Measurements from ENCODE around the gene CTNNBIP1. TPM values are rescaled to one million over a fixed set of nuclear protein-coding genes. Genes with fewer than 3 reads are reported as not detected.

Gene CTNNBIP1
- total and polyA plus RNA-seq, 2 of the 8 experiments (the other 6 are each of a cell fraction or from before 2014, with no cell fraction given) = 40.9 to 46.6 TPM

DNA sequence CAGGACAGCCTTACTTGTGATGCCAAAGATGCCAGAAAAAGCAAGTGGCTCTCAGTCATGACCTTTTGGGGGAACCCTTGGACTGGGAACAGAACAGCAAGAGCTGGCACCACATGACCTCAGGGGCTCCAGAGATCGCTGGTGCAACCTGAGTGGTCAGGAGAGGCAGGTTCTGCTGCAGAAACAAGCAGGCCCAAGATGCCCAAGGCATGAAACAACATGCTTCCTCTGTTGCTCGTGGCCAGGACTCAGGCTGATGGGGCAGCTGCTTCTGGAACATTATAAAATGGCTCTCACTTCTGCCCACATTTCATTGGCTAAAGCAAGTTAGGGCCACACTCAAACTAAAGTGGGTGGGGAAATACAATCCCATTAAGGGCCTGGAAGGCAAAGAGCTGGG is 68.6 kb downstream of the CTNNBIP1 start:
- Histone ChIP-seq H3K27ac (ENCODE audit: low read depth, low read length) (no peak overlapping the region), H3K79me2 (ENCODE audit: control insufficient read depth in 1 of 2, insufficient read depth in 2 of 2, low read length in 2 of 2) (no peaks in the 10 kb centered on the region), H3K23me2 (ENCODE audit: low read depth, low read length) (no peaks in the 10 kb centered on the region), H2AFZ (ENCODE audit: low read length) (no peak overlapping the region), H4K5ac (ENCODE audit: insufficient read length, low read depth, low read length) (no peak overlapping the region), H3K23ac (ENCODE audit: insufficient read length) (no peak overlapping the region), H3K27me3 (replicated peaks in 1 of 4; ENCODE audit: control insufficient read depth in 3 of 4, extremely low read depth in 1 of 4, insufficient read depth in 3 of 4, low read length in 3 of 4) (no peaks in the 10 kb centered on the region; a peak in 2 of 7 replicates), H2BK12ac (ENCODE audit: low read depth, low read length) (no peak overlapping the region), H3K18ac (ENCODE audit: extremely low read depth, low read length) (no peak overlapping the region), H3K79me1 (ENCODE audit: low read depth, low read length) (no peaks in the 10 kb centered on the region), H4K91ac (replicated peaks; ENCODE audit: insufficient read length, low read length) (no peak overlapping the region), H3K4ac (replicated peaks; ENCODE audit: insufficient read length, low read depth, low read length) (no peak overlapping the region), H2BK20ac (ENCODE audit: low read length) (no peak overlapping the region), H2AK5ac (ENCODE audit: low read depth, low read length) (no peak overlapping the region), H4K20me1 (replicated peaks in 1 of 2; ENCODE audit: control insufficient read depth in 1 of 2, insufficient read depth in 2 of 2, low read length in 2 of 2) (no peaks in the 10 kb centered on the region), H3K14ac (ENCODE audit: insufficient read length) (no peak overlapping the region), H3K9me3 (ENCODE audit: insufficient read depth in 2 of 2, low read depth in 1 of 2, low read length in 1 of 2) (no peaks in the 10 kb centered on the region), H3K56ac (replicated peaks; ENCODE audit: insufficient read length, low read depth, low read length) (no peak overlapping the region), H2BK120ac (replicated peaks; ENCODE audit: low read depth, low read length) (no peak overlapping the region), H3K4me1 (replicated peaks in 1 of 4; ENCODE audit: control insufficient read depth in 3 of 4, insufficient read depth in 4 of 4, low read length in 3 of 4) (peaks cover 0 to 17% (median 10%) of the 10 kb centered on the region in 4 experiments; a peak in 6 of 7 replicates), H2BK5ac (ENCODE audit: low read depth, low read length) (no peak overlapping the region), H4K8ac (ENCODE audit: extremely low read depth, insufficient read depth, low read length) (no peak overlapping the region), H3K4me3 (ENCODE audit: extremely low read depth in 1 of 4, insufficient read depth in 2 of 4, low read depth in 3 of 4, low read length in 4 of 4) (no peak overlapping the region), H3K36me3 (ENCODE audit: control insufficient read depth in 2 of 4, insufficient read depth in 4 of 4, low read length in 3 of 4) (no peaks in the 10 kb centered on the region), H3K9ac (replicated peaks in 1 of 4; ENCODE audit: extremely low read depth in 1 of 4, low read depth in 3 of 4, low read length in 3 of 4) (no peak overlapping the region), H3K4me2 (ENCODE audit: insufficient read depth in 1 of 2, low read depth in 2 of 2, low read length in 2 of 2) (no peak overlapping the region), H2BK15ac (ENCODE audit: low read length) (no peak overlapping the region)
- TF ChIP-seq EZH2 (IDR thresholded peaks at IDR 0.05; ENCODE audit: low read depth, low read length, severe bottlenecking) (no peak), TEAD4 (IDR thresholded peaks at IDR 0.05; ENCODE audit: low read depth, low read length) (no peak), SIX5 (IDR thresholded peaks at IDR 0.05; ENCODE audit: low read depth, low read length) (no peak), MAFK (IDR thresholded peaks at IDR 0.05; ENCODE audit: low read depth, low read length) (no peak), RFX5 (IDR thresholded peaks at IDR 0.05; ENCODE audit: borderline replicate concordance, low read depth, low read length) (no peak), SP4 (IDR thresholded peaks at IDR 0.05; ENCODE audit: low read length) (no peak), RBBP5 (IDR thresholded peaks at IDR 0.05; ENCODE audit: borderline replicate concordance, low read depth, low read length) (no peak), HDAC2 (IDR thresholded peaks at IDR 0.05; ENCODE audit: borderline replicate concordance in 1 of 2, low read depth in 2 of 2, low read length in 2 of 2) (no peak), TCF12 (IDR thresholded peaks at IDR 0.05; ENCODE audit: low read depth, low read length) (no peak), ASH2L (IDR thresholded peaks at IDR 0.05; ENCODE audit: low read length) (no peak), SRF (IDR thresholded peaks at IDR 0.05; ENCODE audit: low read depth, low read length) (no peak), JUN (IDR thresholded peaks at IDR 0.05; ENCODE audit: low read depth, low read length) (no peak), KDM4A (IDR thresholded peaks at IDR 0.05; ENCODE audit: low read depth, low read length, severe bottlenecking) (no peak), TAF1 (IDR thresholded peaks at IDR 0.05; ENCODE audit: low read depth, low read length) (no peak), PHF8 (conservative IDR thresholded peaks at IDR 0.05; ENCODE audit: low read depth, low read length) (no peak)
- POLR2A ChIA-PET (ENCODE audit: partially characterized antibody) = interaction anchor here (0.8 kb wide), 1 partner anchor 10 kb away, joined by 3 read pairs; no protein-coding TSS in a partner anchor
- DNase-seq (ENCODE audit: low read depth in 1 of 2, low spot score in 2 of 2) (no peak), FAIRE-seq (no peak)
- WGBS, 2 experiments (ENCODE audit: extremely low coverage in 1 of 2, insufficient coverage in 1 of 2, insufficient read length in 1 of 2, insufficient replicate concordance in 2 of 2, low coverage in 1 of 2, low lambda C conversion rate in 2 of 2, missing lambda C conversion rate in 1 of 2) = 92% methylated on average over 2 of the region's 2 CpGs; no CpG with 5 or more reads in 1 of the 2 experiments
- CTCF ChIA-PET (ENCODE audit: partially characterized antibody) = interaction anchor here (0.5 to 5.3 kb wide), 10 partner anchors 15 to 223 kb away, joined by 3 to 29 read pairs (median 6); no protein-coding TSS in a partner anchor
